H9 (cell line): Measurements from ENCODE around the gene FGD5. TPM values are rescaled to one million over a fixed set of nuclear protein-coding genes. Genes with fewer than 3 reads are reported as not detected.
A peak's percentile ranks its signal among the peaks of the same experiment; 100 is the strongest.

Experiments
- DNase-seq: peaks from one replicate; pipeline ENCODE4 v3.0.0-alpha.2; 2017
- H2AFZ ChIP-seq: one replicate; pipeline ENCODE4 v1.6.1; 2013; ENCODE audit warnings: mild to moderate bottlenecking, low read length, control low read depth, moderate library complexity
- H2AK5ac ChIP-seq: 2 replicates; pipeline ENCODE4 v1.6.1; 2013; ENCODE audit warnings: low read length, control low read depth, mixed read lengths; ENCODE audit not compliant: insufficient read length
- H2BK120ac ChIP-seq: one replicate; pipeline ENCODE4 v1.6.1; 2013; ENCODE audit warnings: low read depth, mild to moderate bottlenecking, low read length, control low read depth, inconsistent platforms; ENCODE audit not compliant: poor library complexity, severe bottlenecking
- H2BK12ac ChIP-seq: 2 replicates; pipeline ENCODE4 v1.6.1; 2013; ENCODE audit warnings: low read length, control low read depth, mixed read lengths, low read depth; ENCODE audit not compliant: insufficient read length
- H2BK15ac ChIP-seq: 2 replicates; pipeline ENCODE4 v1.6.1; 2013; ENCODE audit warnings: low read depth, low read length, control low read depth
- H2BK20ac ChIP-seq: one replicate; pipeline ENCODE4 v1.6.1; 2013; ENCODE audit warnings: low read depth, mild to moderate bottlenecking, low read length, control low read depth, inconsistent platforms; ENCODE audit not compliant: poor library complexity, severe bottlenecking
- H2BK5ac ChIP-seq: 2 replicates; pipeline ENCODE4 v1.6.1; 2013; ENCODE audit warnings: low read length, control low read depth, mixed read lengths; ENCODE audit not compliant: insufficient read length
- H3K14ac ChIP-seq: 2 replicates; pipeline ENCODE4 v1.6.1; 2013; ENCODE audit warnings: low read length, control low read depth; ENCODE audit not compliant: insufficient read depth
- H3K18ac ChIP-seq: 2 replicates; pipeline ENCODE4 v1.6.1; 2013; ENCODE audit warnings: low read depth, mild to moderate bottlenecking, mixed read lengths, low read length, control low read depth; ENCODE audit not compliant: insufficient read length
- H3K23ac ChIP-seq: 2 replicates; pipeline ENCODE4 v1.6.1; 2013; ENCODE audit warnings: low read length, control low read depth, mixed read lengths, low read depth; ENCODE audit not compliant: insufficient read length
- H3K23me2 ChIP-seq: 2 replicates; pipeline ENCODE4 v1.6.1; 2013; ENCODE audit warnings: low read depth, mild to moderate bottlenecking, mixed read lengths, low read length, control low read depth; ENCODE audit not compliant: insufficient read length, poor library complexity, severe bottlenecking
- H3K27ac ChIP-seq: 2 replicates; pipeline ENCODE4 v1.5.1; 2013; ENCODE audit warnings: low read length, control low read depth, mixed read lengths, low read depth; ENCODE audit not compliant: insufficient read length
- H3K27me3 ChIP-seq: 2 replicates; pipeline ENCODE4 v1.6.1; 2013; ENCODE audit warnings: low read length, control low read depth, inconsistent platforms; ENCODE audit not compliant: insufficient read depth
- H3K4ac ChIP-seq: 2 replicates; pipeline ENCODE4 v1.6.1; 2013; ENCODE audit warnings: low read depth, mild to moderate bottlenecking, control low read depth, inconsistent platforms, low read length, moderate library complexity
- H3K4me1 ChIP-seq: 2 replicates; pipeline ENCODE4 v1.6.1; 2013; ENCODE audit warnings: low read length, control low read depth, inconsistent platforms; ENCODE audit not compliant: insufficient read depth
- H3K4me2 ChIP-seq: 2 replicates; pipeline ENCODE4 v1.6.1; 2013; ENCODE audit warnings: low read length, control low read depth, mixed read lengths; ENCODE audit not compliant: insufficient read length, insufficient read depth
- H3K56ac ChIP-seq: 2 replicates; pipeline ENCODE4 v1.6.1; 2013; ENCODE audit warnings: low read depth, mild to moderate bottlenecking, mixed read lengths, low read length, control low read depth; ENCODE audit not compliant: insufficient read length
- H3K79me1 ChIP-seq: 2 replicates; pipeline ENCODE4 v1.6.1; 2013; ENCODE audit warnings: low read depth, mild to moderate bottlenecking, moderate library complexity, low read length, control low read depth, inconsistent platforms; ENCODE audit not compliant: insufficient read depth, poor library complexity, severe bottlenecking
- H3K79me2 ChIP-seq: 2 replicates; pipeline ENCODE4 v1.6.1; 2013; ENCODE audit warnings: low read length, control low read depth, inconsistent platforms; ENCODE audit not compliant: insufficient read depth
- H3K9ac ChIP-seq: 2 replicates; pipeline ENCODE4 v1.6.1; 2013; ENCODE audit warnings: low read length, control low read depth, mixed read lengths; ENCODE audit not compliant: insufficient read length; ENCODE audit errors: extremely low read depth
- H3K9me3 ChIP-seq: one replicate; pipeline ENCODE4 v1.6.1; 2013; ENCODE audit warnings: low read depth, low read length, inconsistent platforms; ENCODE audit not compliant: control insufficient read depth
- H3T11ph ChIP-seq: one replicate; pipeline ENCODE4 v1.6.1; 2013; ENCODE audit warnings: mild to moderate bottlenecking, low read length, control low read depth, inconsistent platforms
- H4K20me1 ChIP-seq: one replicate; pipeline ENCODE4 v1.6.1; 2013; ENCODE audit not compliant: control insufficient read depth, insufficient read length, insufficient read depth
- H4K5ac ChIP-seq: 2 replicates; pipeline ENCODE4 v1.6.1; 2013; ENCODE audit warnings: low read depth, mild to moderate bottlenecking, mixed read lengths, low read length, control low read depth; ENCODE audit not compliant: insufficient read length
- H4K8ac ChIP-seq: replicated peaks from 2 replicates; pipeline ENCODE4 v1.6.1; 2013; ENCODE audit warnings: low read length, control low read depth, mixed read lengths, low read depth; ENCODE audit not compliant: insufficient read length
- H4K91ac ChIP-seq: 2 replicates; pipeline ENCODE4 v1.6.1; 2013; ENCODE audit warnings: low read depth, mild to moderate bottlenecking, moderate library complexity, mixed read lengths, low read length, control low read depth; ENCODE audit not compliant: insufficient read length
- H3K27ac Mint-ChIP-seq, 3 experiments: 2 replicates in 2 of 3; 3 replicates in 1 of 3; pipeline ENCODE4 v1.8.0; 2020 to 2021; ENCODE audit warnings: mixed read lengths in 3 of 3, mild to moderate bottlenecking in 1 of 3, moderate library complexity in 1 of 3
- H3K27me3 Mint-ChIP-seq: 2 replicates; pipeline ENCODE4 v1.8.0; 2021; ENCODE audit warnings: low read depth, mild to moderate bottlenecking, moderate library complexity, mixed read lengths
- H3K36me3 Mint-ChIP-seq, 3 experiments: 2 replicates in 2 of 3; 3 replicates in 1 of 3; pipeline ENCODE4 v1.8.0; 2020 to 2021; ENCODE audit warnings: low read depth in 3 of 3, mixed read lengths in 3 of 3; ENCODE audit not compliant: insufficient read depth in 1 of 3
- H3K4me1 Mint-ChIP-seq, 2 experiments: 2 replicates each; pipeline ENCODE4 v1.8.0; 2020; ENCODE audit warnings: mixed read lengths in 2 of 2
- H3K4me3 Mint-ChIP-seq, 2 experiments: 2 replicates in 1 of 2; 3 replicates in 1 of 2; pipeline ENCODE4 v1.8.0; 2020 to 2021; ENCODE audit warnings: mild to moderate bottlenecking in 2 of 2, mixed read lengths in 2 of 2, moderate library complexity in 1 of 2
- H3K9me3 Mint-ChIP-seq, 2 experiments: 2 replicates in 1 of 2; 3 replicates in 1 of 2; pipeline ENCODE4 v1.8.0; 2020; ENCODE audit warnings: mild to moderate bottlenecking in 2 of 2, mixed read lengths in 2 of 2, moderate library complexity in 1 of 2
- CTCF ChIP-seq: fragments of 200-600 bp; sonication (generic); conservative IDR thresholded peaks from 3 replicates; pipeline ENCODE4 v1.8.0; 2021; ENCODE audit warnings: antibody characterized with exemption, mild to moderate bottlenecking
- WGBS: extraction: QIAGEN DNeasy Blood & Tissue Kit; methylation state at CpG from one replicate; pipeline ENCODE4 v1.1.7; 2013; ENCODE audit warnings: missing lambda C conversion rate, low lambda C conversion rate, mixed read lengths; ENCODE audit not compliant: insufficient read length; ENCODE audit errors: extremely low coverage; 5-methylcytosine and 5-hydroxymethylcytosine counted together
- total RNA-seq: library from RNA; stranded (reverse); gene quantifications from 2 replicates; pipeline ENCODE4 v1.2.1, GENCODE V29; 2021

Gene FGD5
- total RNA-seq, 1 experiment from 2014 or later, result 7.8 TPM

GRCh38 chr3:14899993-14900618, 81.3 kb downstream of the FGD5 start:
- peaks cover 3 to 15% (median 10%) of the 10 kb centered on the region in 3 experiments for H3K36me3 Mint-ChIP-seq
- no peaks in the 10 kb centered on the region for H3K23me2 ChIP-seq
- no peak overlapping the region for H3K4me2 ChIP-seq
- H2BK15ac ChIP-seq, result no peak overlapping the region
- H3K4me1 ChIP-seq, result peaks cover 2% of the 10 kb centered on the region; the same call in 1 of the 2 replicates
- no peak overlapping the region for H3T11ph ChIP-seq
- H2BK20ac ChIP-seq, result no peak overlapping the region
- H4K91ac ChIP-seq, result no peak overlapping the region
- no peak overlapping the region for H3K23ac ChIP-seq
- H4K5ac ChIP-seq, result no peak overlapping the region
- H2BK12ac ChIP-seq, result no peak overlapping the region
- H2AK5ac ChIP-seq, result no peak overlapping the region
- DNase-seq, result peak; percentile 56
- no peaks in the 10 kb centered on the region for H4K20me1 ChIP-seq
- no peak overlapping the region for H4K8ac ChIP-seq
- H2BK120ac ChIP-seq, result no peak overlapping the region
- peaks cover 5% of the 10 kb centered on the region for H3K27me3 Mint-ChIP-seq
- no CpG with 5 or more reads among the region's 9 CpGs for WGBS
- H3K9me3 Mint-ChIP-seq, result peaks cover 2 to 5% of the 10 kb centered on the region in 2 experiments
- H3K27ac ChIP-seq, result no peak overlapping the region
- H3K79me1 ChIP-seq, result no peaks in the 10 kb centered on the region
- H3K18ac ChIP-seq, result no peak overlapping the region
- H2AFZ ChIP-seq, result no peak overlapping the region
- H3K27me3 ChIP-seq, result no peaks in the 10 kb centered on the region
- H2BK5ac ChIP-seq, result no peak overlapping the region
- peak; percentile 46; the same call in 2 of the 3 replicates for TF ChIP-seq CTCF
- H3K9me3 ChIP-seq, result no peaks in the 10 kb centered on the region
- H3K27ac Mint-ChIP-seq, result peak overlapping the region; percentile 50 to 78 (median 56); a peak in 5 of 7 replicates
- no peak overlapping the region for H3K4ac ChIP-seq
- H3K56ac ChIP-seq, result no peak overlapping the region
- no peak overlapping the region for H3K9ac ChIP-seq
- peak overlapping the region in 1 of 2 experiments; percentile 56; a peak in 2 of 5 replicates for H3K4me3 Mint-ChIP-seq
- H3K79me2 ChIP-seq, result no peaks in the 10 kb centered on the region
- H3K4me1 Mint-ChIP-seq, result peaks cover 33 to 35% of the 10 kb centered on the region in 2 experiments
- no peak overlapping the region; the same call in 1 of the 2 replicates for H3K14ac ChIP-seq
